ENCODE measurements around the gene CBX2.

The CBX2 gene

GRCh38 chr17:79814127-79814973 lies 36.4 kb downstream of the CBX2 start:
- DNase-seq: no peak

- no peak for DNase-seq
Measured at GRCh38 chr17:79814974-79815835, 37.3 kb downstream of the CBX2 start.

DNA sequence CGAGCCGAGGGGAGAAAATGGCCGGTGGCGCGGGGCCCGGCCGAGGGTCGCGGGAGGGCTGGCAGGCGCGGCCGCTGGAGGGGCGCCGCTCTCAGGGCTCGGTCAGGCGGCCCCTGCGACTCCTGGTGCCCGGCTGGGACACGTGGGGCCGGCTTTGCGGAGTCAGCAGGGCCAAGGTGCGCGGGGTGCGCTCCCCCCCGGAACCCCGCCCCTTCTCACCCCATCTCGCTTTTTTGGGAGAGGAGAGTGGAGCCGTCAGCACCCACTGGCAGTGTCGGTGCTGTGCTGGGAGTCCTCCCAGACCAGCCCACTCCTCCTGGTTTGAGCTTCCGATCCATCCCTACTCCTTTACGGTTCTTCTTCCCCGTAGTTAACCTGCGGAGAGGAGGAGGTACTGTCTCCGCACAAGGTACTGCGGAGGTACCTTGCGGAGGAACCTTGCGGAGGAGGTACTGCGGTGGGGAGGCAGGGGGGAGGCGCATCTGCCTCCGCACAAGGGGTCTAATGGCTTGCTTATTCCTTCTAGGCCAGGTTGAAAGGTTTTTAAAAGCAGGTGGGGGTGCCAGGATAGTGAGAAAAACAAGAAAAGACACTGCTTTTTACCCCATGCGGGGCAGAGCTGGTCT lies 38.0 kb downstream of the CBX2 start:
- no peak for DNase-seq

DNA sequence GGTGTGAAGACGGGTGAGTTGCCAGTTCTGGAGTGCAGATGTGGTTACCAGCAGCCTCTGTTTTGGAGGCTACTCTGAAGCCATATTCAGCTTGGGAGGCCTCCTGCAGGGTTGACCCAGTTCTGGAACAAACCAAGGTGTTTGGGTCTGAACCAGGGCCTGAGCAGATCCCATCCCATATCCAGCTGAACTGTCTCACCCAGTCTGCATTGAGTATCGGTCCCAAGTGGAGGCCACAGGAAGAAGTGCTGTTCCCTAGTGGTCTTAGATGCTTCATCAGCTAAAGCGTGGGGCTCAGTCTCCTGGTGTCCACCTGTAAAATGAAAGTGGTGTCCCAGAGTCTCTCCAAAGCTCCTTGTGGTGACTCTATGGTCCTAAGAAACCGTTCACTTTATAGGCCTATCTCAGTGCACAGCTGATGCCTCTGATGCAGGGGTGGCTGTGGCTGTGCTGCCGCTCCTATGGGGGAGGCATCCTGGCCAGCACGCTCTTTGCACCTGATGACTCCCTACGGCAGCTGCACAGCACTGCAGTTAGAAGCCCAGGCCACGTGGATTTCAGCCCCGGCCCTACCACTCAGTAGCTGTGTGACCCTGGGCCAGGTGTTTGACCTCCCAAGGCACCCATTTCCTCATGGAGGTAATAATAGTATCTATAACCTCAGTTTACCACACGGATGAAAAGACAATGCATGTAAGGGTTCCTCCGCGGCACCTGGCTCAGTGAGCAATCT lies 40.2 kb downstream of the CBX2 start:
- no peak for DNase-seq

- no peak for DNase-seq
Measured at GRCh38 chr17:79819085-79819484, 41.1 kb downstream of the CBX2 start.

DNA sequence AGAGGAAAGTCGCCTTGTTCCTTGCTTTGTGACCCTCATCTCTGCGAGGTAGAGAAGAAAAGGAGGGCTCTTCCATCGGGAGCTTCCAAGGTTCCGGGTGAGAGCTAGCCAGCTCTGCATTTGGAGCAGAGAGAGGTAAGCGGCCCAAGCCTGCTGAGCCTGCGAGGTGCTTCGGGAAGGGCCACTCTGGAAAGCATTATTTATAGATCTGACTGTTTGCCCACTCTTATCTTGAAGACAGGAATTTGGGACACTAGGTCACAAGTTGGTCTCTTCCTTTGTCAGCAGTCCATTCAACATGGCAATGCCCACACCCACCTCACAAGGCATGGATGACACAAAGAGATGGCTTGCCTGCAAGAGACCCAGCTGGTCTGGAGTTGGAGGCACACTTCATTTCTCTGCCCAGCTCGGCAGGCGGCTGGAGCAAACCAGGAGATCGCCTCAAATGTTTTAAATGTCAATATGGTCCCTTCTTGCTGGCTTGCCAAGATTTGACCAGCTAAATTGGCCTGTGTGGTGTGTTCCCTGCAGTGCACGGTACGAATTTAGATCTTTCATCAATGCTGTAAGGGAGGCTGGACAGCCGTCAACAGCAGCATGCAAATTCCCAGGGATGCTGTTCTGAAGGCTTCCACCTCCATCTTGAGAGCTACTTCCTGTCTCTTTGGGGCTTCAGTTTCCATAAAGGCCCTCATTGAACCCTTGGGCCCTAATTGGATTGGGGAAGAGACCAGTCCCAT lies 41.8 kb downstream of the CBX2 start:
- no peak for DNase-seq

- DNase-seq: no peak
Measured at GRCh38 chr17:79820959-79821330, 43.0 kb downstream of the CBX2 start.

DNA sequence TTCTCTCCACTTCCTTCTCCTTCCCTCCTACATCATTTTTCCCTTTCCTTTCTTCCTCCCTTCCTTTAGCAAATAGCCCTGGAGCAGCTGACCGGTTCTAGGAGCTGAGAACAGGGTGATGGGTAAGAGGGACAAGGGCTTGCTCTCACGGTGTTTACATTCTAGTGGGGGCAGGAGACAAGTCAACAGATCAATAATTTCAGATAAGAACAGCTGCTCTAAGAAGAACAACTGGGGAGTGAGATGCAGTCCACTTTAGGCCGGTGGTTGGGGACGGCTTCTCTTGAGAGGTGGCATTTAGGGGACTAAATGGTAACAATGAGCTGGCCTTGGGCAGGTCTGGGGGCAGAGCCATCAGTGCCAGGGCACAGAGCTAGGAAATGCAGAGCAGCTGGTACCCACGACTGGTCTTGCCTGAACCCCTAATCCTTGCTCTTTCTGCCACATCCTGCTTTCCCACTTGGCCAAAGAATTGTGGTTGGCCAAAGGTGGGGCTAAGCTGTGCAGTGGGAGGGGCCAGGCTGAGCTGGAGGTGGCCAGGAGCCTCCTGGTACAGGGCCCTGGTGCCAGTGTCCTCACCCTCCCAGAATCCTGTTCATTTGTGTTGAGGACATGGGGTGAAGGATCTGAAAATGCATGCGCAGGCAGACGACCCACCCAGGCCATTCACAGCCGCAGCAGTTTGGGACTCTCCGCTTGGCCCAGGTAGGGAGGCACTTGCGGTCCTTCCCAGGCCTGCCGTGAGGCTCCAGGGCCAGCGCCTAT lies 43.6 kb downstream of the CBX2 start:
- DNase-seq: no peak

- no peak for DNase-seq
Measured at GRCh38 chr17:79822583-79823124, 44.7 kb downstream of the CBX2 start.

DNA sequence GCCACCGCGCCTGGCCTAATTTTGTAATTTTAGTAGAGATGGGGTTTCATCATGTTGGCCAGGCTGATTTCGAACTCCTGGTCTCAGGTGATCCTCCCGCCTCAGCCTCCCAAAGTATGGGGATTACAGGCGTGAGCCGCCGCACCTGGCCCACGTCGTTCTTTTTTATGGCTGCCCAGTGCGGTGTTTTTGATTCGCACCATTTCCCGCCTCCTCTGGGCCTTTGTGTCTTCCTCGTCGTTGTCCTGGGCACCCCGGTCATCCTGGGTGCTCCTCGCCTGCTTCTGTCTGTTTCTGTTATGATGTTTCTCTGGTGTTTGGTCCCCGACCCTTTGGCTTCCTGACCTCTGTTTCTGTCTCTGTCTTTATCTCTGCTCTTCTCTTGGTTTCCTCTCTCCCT lies 46.3 kb downstream of the CBX2 start:
- DNase-seq: no peak

DNA sequence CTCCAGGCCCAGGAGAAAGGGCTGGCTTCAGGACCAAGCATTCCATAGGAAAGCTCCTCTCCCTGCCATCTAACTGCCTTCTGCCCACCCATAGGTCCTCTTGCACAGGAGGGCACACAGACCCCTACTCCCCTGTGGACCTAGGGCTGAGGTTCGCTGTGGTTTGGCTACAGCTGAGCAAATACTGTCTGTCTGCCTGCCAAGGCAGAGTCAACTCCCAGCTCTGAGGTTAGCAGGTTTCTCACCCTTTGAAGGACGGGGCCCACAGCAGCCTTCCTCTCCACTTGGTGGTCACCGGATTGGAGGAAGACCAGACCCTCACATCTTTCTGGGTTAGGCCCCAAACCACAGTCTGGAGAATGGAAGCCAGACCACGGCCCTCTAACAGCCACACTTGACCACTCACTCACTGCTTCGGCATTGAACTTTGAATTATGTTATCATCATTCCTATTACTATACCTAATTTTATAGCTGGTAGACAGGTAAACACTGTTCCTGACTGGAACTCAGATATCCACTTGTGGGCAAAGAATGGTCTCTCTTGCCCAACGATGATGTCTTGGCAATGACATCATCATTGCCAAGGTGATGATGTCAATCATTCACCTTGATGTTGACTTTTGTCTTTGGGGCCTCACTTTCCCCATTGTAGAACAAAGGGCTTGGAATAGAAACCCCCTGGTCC lies 47.1 kb downstream of the CBX2 start:
- DNase-seq: no peak

DNA sequence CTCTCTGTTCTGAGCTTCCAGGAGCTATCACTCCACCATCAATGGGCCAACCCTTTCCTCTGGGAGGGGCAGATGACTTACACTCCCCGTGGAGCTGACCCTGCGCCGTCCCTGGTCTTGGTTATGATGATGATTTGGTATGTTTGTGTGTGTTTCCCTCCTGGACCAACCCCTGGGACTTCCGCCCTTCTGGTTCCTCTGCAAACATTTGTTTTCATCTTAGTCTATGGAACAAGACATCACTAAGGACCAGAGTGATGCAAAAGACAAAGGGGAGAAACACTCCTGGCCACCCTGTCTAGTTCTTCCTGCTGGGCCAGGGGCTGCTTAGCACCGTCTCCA lies 47.6 kb downstream of the CBX2 start:
- no peak for DNase-seq

GRCh38 chr17:79826204-79826680 lies 48.3 kb downstream of the CBX2 start:
- no peak for DNase-seq

DNA sequence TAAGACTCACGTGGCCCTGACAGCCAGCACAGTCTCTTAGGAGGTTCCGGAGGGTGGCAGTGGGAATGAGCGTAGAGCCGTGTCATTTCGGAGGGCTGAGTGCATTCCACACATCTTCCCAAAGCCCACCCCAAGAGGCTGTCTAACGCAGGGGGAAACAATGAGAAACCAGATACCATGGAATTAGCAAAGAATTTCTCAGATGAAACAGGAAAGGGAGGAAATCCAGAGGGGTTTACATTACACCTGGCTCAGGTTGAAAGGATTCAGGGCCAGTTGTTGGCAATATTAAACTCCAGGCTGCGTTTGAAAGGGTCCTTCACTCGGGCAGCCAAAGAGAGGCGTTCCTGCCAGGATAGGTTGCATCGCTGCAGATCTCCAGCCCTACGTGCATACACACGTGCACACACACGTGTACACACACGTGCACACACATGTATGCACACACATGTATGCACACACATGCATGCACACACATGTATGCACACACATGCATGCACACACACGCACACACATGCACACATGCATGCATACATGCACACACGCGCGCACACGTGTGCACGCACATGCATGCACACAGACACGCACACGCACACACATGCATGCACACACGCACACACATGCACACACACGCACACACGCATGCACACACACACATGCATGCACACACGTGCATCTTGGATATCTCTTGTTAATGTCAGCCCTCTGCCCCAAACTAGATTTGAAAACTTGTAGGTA lies 49.1 kb downstream of the CBX2 start:
- no peak for DNase-seq

DNA sequence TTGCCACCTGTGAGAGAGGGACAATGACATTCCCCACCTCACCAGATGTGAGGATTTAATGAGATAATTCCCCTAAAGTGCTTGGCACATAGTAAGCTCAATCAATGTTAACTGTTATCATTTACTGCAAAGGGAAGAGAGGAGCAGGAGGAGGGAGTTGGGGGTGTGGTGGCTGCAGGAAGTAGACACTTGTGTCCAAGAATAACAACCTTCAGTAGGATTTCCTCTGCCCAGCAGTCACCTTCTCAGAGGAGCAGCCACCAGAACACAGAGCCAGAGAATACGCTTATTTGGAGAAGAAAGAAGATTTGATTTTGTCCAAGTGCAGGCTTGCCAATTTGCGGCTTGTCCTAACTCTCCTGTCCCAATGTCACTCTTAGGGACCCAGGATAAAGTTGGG lies 51.1 kb downstream of the CBX2 start:
- no peak for DNase-seq

GRCh38 chr17:79829457-79829856 lies 51.5 kb downstream of the CBX2 start:
- DNase-seq: no peak

- no peak for DNase-seq
Measured at GRCh38 chr17:79830303-79830702, 52.4 kb downstream of the CBX2 start.

DNA sequence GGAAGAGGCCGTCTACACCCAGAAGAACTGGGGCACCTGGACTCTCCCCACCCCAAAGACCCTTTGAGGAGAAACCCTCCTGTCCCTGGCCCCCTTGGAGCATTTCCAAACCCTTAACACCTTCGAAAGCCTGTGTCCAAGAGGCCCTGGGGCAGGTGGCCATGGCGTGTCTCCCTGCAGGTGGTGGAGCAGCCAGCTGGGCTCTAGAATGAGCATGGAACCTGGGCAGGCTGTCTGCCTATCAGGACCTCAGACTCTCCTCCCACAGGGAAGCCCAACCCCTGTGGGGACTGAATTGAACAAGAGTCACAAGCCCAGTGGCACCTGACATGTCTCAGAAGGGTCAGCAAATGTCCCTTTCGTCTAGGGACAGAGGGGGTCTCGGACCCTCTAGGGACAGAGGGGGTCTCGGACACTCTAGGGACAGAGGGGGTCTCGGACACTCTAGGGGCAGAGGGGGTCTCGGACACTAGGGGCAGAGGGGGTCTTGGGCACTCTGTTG lies 52.9 kb downstream of the CBX2 start:
- DNase-seq: no peak
